Measurements from ENCODE around the gene ITGA1.

The ITGA1 gene

GRCh38 chr5:52757527-52757926 is 30.2 kb upstream of the ITGA1 start:
- FAIRE-seq: no peak
- TF ChIP-seq TAF1 (IDR thresholded peaks at IDR 0.05; ENCODE audit: borderline replicate concordance, low read depth, low read length): no peak
- TF ChIP-seq POLR2AphosphoS5 (IDR thresholded peaks at IDR 0.05; ENCODE audit: low read depth, low read length): no peak
- TF ChIP-seq POLR2A (IDR thresholded peaks at IDR 0.05; ENCODE audit: low read depth, low read length): no peak
- DNase-seq (ENCODE audit: insufficient read length): no peak

DNA sequence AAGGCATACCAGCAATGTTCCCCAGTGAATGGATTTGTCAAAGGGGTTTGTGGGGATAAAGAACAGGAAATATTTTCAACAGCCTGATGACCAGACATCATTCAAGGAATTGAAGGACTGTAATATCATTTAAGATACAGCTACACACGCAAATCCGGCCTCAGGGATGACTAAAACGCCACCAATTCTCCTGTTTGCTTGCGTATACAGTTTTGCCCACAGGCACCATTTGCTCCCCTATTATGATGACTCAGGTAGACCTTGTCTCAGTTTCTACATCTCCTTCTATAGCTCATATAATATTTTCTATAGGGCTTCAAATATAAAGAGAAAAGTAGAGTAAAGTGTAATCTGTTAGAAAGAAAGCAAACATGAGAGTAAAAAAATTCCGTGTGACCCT is 29.7 kb upstream of the ITGA1 start:
- no peak for DNase-seq (ENCODE audit: insufficient read length)
- no peak for FAIRE-seq
- no peak for TF ChIP-seq TAF1 (IDR thresholded peaks at IDR 0.05; ENCODE audit: borderline replicate concordance, low read depth, low read length)
- TF ChIP-seq POLR2A (IDR thresholded peaks at IDR 0.05; ENCODE audit: low read depth, low read length): no peak
- TF ChIP-seq POLR2AphosphoS5 (IDR thresholded peaks at IDR 0.05; ENCODE audit: low read depth, low read length): no peak

GRCh38 chr5:52759331-52759730 is 28.4 kb upstream of the ITGA1 start:
- DNase-seq (ENCODE audit: insufficient read length) (no peak), FAIRE-seq (no peak)
- no peak for TF ChIP-seq TAF1 (IDR thresholded peaks at IDR 0.05; ENCODE audit: borderline replicate concordance, low read depth, low read length)
- TF ChIP-seq POLR2A (IDR thresholded peaks at IDR 0.05; ENCODE audit: low read depth, low read length): no peak
- TF ChIP-seq POLR2AphosphoS5 (IDR thresholded peaks at IDR 0.05; ENCODE audit: low read depth, low read length): no peak

GRCh38 chr5:52760695-52761366 is 26.9 kb upstream of the ITGA1 start:
- no peak for FAIRE-seq
- TF ChIP-seq POLR2A (IDR thresholded peaks at IDR 0.05; ENCODE audit: low read depth, low read length) (no peak), TAF1 (IDR thresholded peaks at IDR 0.05; ENCODE audit: borderline replicate concordance, low read depth, low read length) (no peak), POLR2AphosphoS5 (IDR thresholded peaks at IDR 0.05; ENCODE audit: low read depth, low read length) (no peak)
- no peak for DNase-seq (ENCODE audit: insufficient read length)

DNA sequence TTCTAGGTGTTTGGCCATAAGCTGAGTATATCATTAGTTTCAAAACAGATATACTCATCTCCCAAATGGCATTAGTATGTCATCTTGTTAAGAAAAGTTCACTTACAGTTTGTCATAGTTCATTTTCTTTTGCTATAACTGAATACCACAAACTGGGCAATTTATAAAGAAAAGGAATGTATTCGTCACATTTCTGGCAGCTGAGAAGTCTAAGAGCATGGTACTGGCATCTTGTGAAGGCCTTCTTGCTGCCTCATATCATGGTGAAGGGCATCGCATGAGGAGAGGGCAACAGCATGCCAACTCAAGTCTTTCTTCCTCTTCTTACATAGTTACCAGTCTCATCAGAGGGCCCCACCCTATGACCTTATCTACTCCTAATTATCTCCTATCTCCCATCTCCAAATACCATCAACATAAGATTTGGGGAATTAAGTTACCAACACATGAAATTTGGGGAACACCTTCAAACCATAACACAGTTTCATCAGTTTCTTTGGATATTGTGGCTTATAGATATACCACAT is 20.4 kb upstream of the ITGA1 start:
- TF ChIP-seq POLR2A (IDR thresholded peaks at IDR 0.05; ENCODE audit: low read depth, low read length): no peak
- no peak for TF ChIP-seq POLR2AphosphoS5 (IDR thresholded peaks at IDR 0.05; ENCODE audit: low read depth, low read length)
- peak; percentile 48 for FAIRE-seq
- DNase-seq (ENCODE audit: insufficient read length): no peak

GRCh38 chr5:52767766-52768480 is 19.8 kb upstream of the ITGA1 start:
- TF ChIP-seq TAF1 (IDR thresholded peaks at IDR 0.05; ENCODE audit: borderline replicate concordance, low read depth, low read length) (no peak), POLR2AphosphoS5 (IDR thresholded peaks at IDR 0.05; ENCODE audit: low read depth, low read length) (no peak), POLR2A (IDR thresholded peaks at IDR 0.05; ENCODE audit: low read depth, low read length) (no peak)
- DNase-seq (ENCODE audit: insufficient read length) (no peak), FAIRE-seq (peak; percentile 77)

- TF ChIP-seq TAF1 (IDR thresholded peaks at IDR 0.05; ENCODE audit: borderline replicate concordance, low read depth, low read length): no peak
- no peak for TF ChIP-seq POLR2AphosphoS5 (IDR thresholded peaks at IDR 0.05; ENCODE audit: low read depth, low read length)
- TF ChIP-seq POLR2A (IDR thresholded peaks at IDR 0.05; ENCODE audit: low read depth, low read length): no peak
- FAIRE-seq (no peak), DNase-seq (ENCODE audit: insufficient read length) (no peak)
These were observed 18.7 kb upstream of the ITGA1 start for GRCh38 chr5:52769061-52769460.

DNA sequence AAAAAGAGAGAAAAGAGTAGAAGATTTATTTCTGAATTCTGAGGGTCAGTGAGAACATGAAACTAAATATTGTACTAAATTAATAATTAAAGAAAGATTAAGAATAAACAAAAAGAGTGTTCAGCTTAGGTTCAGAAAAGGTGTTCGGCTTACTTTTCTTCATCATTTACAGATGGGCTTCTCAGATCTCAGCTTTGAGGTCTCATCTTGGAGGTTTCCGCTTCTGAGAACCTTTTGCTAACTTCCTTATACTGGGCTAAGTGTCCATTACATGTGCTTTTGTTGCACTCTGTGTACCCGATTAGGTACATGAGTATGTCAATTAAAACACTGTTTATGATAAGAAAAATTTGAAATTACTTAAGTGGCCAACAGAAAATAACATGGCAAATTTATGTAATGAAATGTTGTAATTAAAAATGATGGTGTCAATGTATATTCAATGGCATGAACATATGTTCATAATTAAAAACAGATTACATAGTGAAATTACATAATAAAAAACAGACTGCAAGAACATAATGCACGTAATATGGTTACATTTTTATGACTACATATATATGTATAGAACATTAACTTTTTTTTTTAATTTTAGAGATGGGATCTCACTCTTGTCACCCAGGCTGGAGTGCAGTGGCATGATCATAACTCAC is 17.3 kb upstream of the ITGA1 start:
- FAIRE-seq (no peak), DNase-seq (ENCODE audit: insufficient read length) (no peak)
- TF ChIP-seq POLR2A (IDR thresholded peaks at IDR 0.05; ENCODE audit: low read depth, low read length) (no peak), POLR2AphosphoS5 (IDR thresholded peaks at IDR 0.05; ENCODE audit: low read depth, low read length) (no peak), TAF1 (IDR thresholded peaks at IDR 0.05; ENCODE audit: borderline replicate concordance, low read depth, low read length) (no peak)

DNA sequence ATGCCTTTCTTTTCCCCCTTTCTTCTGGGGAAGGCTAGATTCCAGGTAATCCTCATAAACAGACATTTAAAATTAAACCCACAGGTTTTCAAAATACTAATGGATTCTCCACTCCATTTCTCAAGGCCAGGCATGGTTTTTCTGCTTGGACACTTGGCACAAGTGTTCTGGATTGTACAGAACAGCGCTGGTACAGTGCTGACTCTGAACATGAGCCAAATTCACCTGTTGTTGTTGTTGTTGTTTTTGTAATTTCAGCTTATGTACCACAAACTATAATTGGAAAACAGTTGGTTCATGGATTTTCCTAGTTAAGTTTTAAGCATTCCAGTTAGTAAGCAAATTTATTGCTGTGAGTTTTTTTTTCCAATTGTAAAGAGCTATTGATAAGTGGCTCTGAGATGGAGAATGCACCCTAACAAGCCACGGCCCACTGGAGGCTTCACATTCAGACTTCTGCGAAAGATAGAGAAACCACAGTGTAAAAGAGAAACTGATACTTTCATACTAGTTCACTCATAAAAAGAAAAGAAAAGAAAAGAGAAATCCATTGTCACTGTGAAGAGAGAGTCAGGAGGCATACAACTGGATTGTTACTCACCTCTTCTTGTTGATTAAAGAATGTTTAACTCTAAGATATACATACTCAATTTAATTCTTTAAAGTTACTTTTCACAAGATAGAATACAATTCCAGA is 16.2 kb upstream of the ITGA1 start:
- peak; percentile 67 for FAIRE-seq
- TF ChIP-seq TAF1 (IDR thresholded peaks at IDR 0.05; ENCODE audit: borderline replicate concordance, low read depth, low read length) (no peak), POLR2AphosphoS5 (IDR thresholded peaks at IDR 0.05; ENCODE audit: low read depth, low read length) (no peak), POLR2A (IDR thresholded peaks at IDR 0.05; ENCODE audit: low read depth, low read length) (no peak)
- no peak for DNase-seq (ENCODE audit: insufficient read length)

DNA sequence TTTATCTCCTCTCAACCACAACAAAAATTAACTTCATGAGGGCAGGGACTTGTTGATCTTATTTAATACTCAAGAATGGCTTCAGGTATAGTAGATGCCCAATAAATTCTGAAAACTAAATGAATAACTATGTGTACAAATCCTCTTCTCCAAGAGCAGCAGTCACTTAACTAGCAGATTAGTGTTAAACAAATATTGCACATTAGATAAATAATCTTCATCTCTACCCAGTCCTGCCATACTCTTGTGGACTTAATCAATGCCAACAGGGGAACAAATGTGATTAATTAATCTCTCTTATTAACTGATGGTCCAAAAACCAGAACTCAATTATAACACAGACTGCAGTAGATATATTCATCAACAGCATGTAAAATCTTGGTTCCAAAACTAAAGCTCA is 15.0 kb upstream of the ITGA1 start:
- peak; percentile 9 for FAIRE-seq
- TF ChIP-seq POLR2A (IDR thresholded peaks at IDR 0.05; ENCODE audit: low read depth, low read length) (no peak), TAF1 (IDR thresholded peaks at IDR 0.05; ENCODE audit: borderline replicate concordance, low read depth, low read length) (no peak), POLR2AphosphoS5 (IDR thresholded peaks at IDR 0.05; ENCODE audit: low read depth, low read length) (no peak)
- no peak for DNase-seq (ENCODE audit: insufficient read length)

DNA sequence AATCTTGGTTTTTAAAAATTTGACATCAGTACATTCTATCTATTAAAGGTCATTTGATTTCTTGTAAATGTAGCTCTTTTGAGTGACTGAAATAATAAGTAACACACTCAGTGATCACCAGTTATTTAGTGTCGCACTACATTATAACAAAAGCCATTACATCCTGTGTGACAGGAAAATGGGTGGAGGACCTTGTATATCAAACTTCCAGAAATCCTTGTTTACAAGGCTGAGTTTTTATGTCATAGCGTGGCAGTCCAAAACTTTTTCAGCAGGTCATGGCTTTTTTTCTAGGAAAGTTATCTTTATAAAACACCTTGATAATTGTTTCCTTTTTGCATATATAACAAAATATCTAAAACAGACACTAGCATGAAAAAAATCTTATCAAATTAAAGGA is 14.4 kb upstream of the ITGA1 start:
- FAIRE-seq (no peak), DNase-seq (ENCODE audit: insufficient read length) (no peak)
- TF ChIP-seq POLR2AphosphoS5 (IDR thresholded peaks at IDR 0.05; ENCODE audit: low read depth, low read length) (no peak), TAF1 (IDR thresholded peaks at IDR 0.05; ENCODE audit: borderline replicate concordance, low read depth, low read length) (no peak), POLR2A (IDR thresholded peaks at IDR 0.05; ENCODE audit: low read depth, low read length) (no peak)
